Adrenal gland (tissue), 12 donors: ENCODE measurements around the gene KEL. TPM values are rescaled to one million over a fixed set of nuclear protein-coding genes. Genes with fewer than 3 reads are reported as not detected.

ENCODE experiments used
- DNase-seq, 7 donors: peaks; one replicate each; pipeline ENCODE4 v3.0.0-alpha.2; 2019 to 2020
- H3K27ac ChIP-seq, 5 donors: fragments of 200-600 bp; sonication (generic) in 4 of 5; 1 replicate in 3 of 5; 2 replicates in 2 of 5; pipeline versions ENCODE4 v1.5.1 to v1.8.0; 2016 to 2020; ENCODE audit warnings: mild to moderate bottlenecking in 1 of 5
- H3K27me3 ChIP-seq: fragments of 200-600 bp; 2 replicates; pipeline ENCODE4 v1.8.0; 2021
- H3K36me3 ChIP-seq, 2 donors: fragments of 200-600 bp; replicated peaks in 1 of 2; 1 replicate in 1 of 2; 2 replicates in 1 of 2; pipeline versions ENCODE4 v1.5.1 to v1.8.0; 2018 to 2022
- H3K4me1 ChIP-seq, 2 donors: fragments of 200-600 bp; replicated peaks in 1 of 2; 1 replicate in 1 of 2; 2 replicates in 1 of 2; pipeline versions ENCODE4 v1.5.1 to v1.8.0; 2018 to 2021
- H3K4me3 ChIP-seq, 4 donors: fragments of 200-600 bp; sonication (generic) in 3 of 4; one replicate each; pipeline ENCODE4 v1.5.1; 2016 to 2018
- H3K9me3 ChIP-seq, 3 donors: fragments of 200-600 bp; sonication (generic) in 1 of 3; replicated peaks in 1 of 3; 1 replicate in 2 of 3; 2 replicates in 1 of 3; pipeline versions ENCODE4 v1.5.1 to v1.8.0; 2016 to 2021
- POLR2A ChIP-seq, 2 donors: fragments of 450-650 bp; IDR thresholded peaks; one replicate each; pipeline ENCODE4 v1.6.1; 2017; ENCODE audit warnings: antibody characterized with exemption in 2 of 2, mild to moderate bottlenecking in 2 of 2, moderate library complexity in 1 of 2
- WGBS, 4 donors: extraction: QIAGEN DNeasy Blood & Tissue Kit in 2 of 4; methylation state at CpG; one replicate each; pipeline versions ENCODE4 v1.1.5 to v1.1.7; 2013 to 2017; 5-methylcytosine and 5-hydroxymethylcytosine counted together
- intact Hi-C, 2 donors: fragments of 100-400 bp; cut with DNase I; formaldehyde crosslinking; loops; one replicate each; pipeline versions ENCODE4 v1.14.1 to v1.15.0; 2022 to 2023
- polyA plus RNA-seq, 3 donors: library from polyadenylated mRNA; stranded (reverse); fragments of 200-250 nt in 2 of 3; fragments of 350-450 nt in 1 of 3; fragmentation: Illumina TruSeq in 1 of 3; extraction: RNeasy Lipid Tissue Mini Kit (QIAGEN cat#74804) in 1 of 3; gene quantifications; one replicate each; pipeline ENCODE4 v1.2.3, GENCODE V29; 2013 to 2014
- total RNA-seq, 9 donors: library from RNA; depleted of rRNA in 4 of 9; stranded (reverse); fragments of >200 nt in 4 of 9; fragments of 120-200 nt in 1 of 9; fragmentation: NEBNext Ultra II Directional in 1 of 9; extraction: Animal tissue kit (Norgen Biotek cat#: 25700) in 1 of 9; gene quantifications; one replicate each; pipeline versions ENCODE4 v1.1.0 to v1.2.4, GENCODE V29; 2013 to 2023
- TF ChIP-seq, protein P1 (sequence below), 6 experiments: fragments of 450-650 bp in 4 of 6; fragments of 200-600 bp in 2 of 6; sonication (generic) in 1 of 6; IDR thresholded peaks; 1 replicate in 5 of 6; 2 replicates in 1 of 6; pipeline versions ENCODE4 v1.5.1 to v1.8.0; 2016 to 2021; ENCODE audit warnings: antibody characterized with exemption in 6 of 6, mild to moderate bottlenecking in 2 of 6, moderate library complexity in 1 of 6
- donor health status: healthy with polysubstance abuse.
- donor health status: Bipolar disorder and iron deficiency.
- donor health status: DM: yes; HTN: yes; CAD: no.
- donor health status: DM: no; HTN: no; CAD: no.
- donor health status: DM: no; HTN: no; CAD: no.
- donor health status: DM: yes; HTN: yes; CAD: no.

KEL gene
- total and polyA plus RNA-seq, 12 donors: 0.15 to 1.2 (median 0.55) TPM; not detected in 5

DNA sequence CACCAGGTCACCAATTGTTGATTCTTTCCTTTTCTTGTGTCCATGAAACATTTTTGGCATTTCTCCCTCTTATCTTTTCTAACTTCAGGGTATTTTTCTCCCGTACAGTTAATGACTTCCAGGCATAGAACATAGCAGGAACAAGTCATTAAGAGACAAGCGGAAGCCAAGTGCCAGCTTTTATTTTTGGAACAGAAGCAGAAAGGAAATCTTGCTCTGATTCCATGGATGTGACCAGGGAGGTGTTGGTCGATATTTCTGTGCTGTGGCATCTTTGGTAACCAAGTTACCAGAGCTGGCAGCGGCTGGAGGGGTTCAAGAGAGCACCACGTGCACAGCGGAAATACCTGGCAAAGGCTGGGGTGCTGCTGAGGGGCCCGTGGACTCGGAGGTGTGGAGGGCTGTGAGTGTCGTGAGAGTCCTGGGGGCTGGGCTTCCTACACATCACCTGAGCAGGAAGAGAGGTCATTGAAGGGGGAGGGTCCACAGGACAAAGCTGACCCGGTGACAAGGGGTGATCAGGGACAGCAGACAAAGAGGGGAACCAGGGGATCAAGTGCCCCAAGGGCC lies 21.1 kb downstream of the KEL start:
- H3K27ac ChIP-seq: no peak overlapping the region
- intact Hi-C loops: no loop called here
- WGBS, 4 donors: 58 to 67% (median 64%) methylated on average over 10 of the region's 10 CpGs
- H3K36me3 ChIP-seq: no peaks in the 10 kb centered on the region
- no peaks in the 10 kb centered on the region for H3K4me1 ChIP-seq
- TF ChIP-seq, protein P1, sequence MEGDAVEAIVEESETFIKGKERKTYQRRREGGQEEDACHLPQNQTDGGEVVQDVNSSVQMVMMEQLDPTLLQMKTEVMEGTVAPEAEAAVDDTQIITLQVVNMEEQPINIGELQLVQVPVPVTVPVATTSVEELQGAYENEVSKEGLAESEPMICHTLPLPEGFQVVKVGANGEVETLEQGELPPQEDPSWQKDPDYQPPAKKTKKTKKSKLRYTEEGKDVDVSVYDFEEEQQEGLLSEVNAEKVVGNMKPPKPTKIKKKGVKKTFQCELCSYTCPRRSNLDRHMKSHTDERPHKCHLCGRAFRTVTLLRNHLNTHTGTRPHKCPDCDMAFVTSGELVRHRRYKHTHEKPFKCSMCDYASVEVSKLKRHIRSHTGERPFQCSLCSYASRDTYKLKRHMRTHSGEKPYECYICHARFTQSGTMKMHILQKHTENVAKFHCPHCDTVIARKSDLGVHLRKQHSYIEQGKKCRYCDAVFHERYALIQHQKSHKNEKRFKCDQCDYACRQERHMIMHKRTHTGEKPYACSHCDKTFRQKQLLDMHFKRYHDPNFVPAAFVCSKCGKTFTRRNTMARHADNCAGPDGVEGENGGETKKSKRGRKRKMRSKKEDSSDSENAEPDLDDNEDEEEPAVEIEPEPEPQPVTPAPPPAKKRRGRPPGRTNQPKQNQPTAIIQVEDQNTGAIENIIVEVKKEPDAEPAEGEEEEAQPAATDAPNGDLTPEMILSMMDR (IDR thresholded peaks at IDR 0.05): no peak
- TF ChIP-seq POLR2A (IDR thresholded peaks at IDR 0.05): no peak
- H3K27me3 ChIP-seq: no peaks in the 10 kb centered on the region
- no peaks in the 10 kb centered on the region for H3K9me3 ChIP-seq
- DNase-seq: no peak
- no peak overlapping the region for H3K4me3 ChIP-seq

GRCh38 chr7:142939226-142939910 lies 22.8 kb downstream of the KEL start, which contains the start of gene LLCFC1:
Gene LLCFC1, plus strand, starts transcription at chr7:142939484. Its CDS starts 138 bp downstream, at chr7:142939622.
- Histone ChIP-seq H3K27me3 (no peaks in the 10 kb centered on the region), H3K27ac (no peak within 1 kb of the TSS), H3K36me3 (no peaks in the 10 kb centered on the region), H3K9me3 (no peaks in the 10 kb centered on the region), H3K4me3 (no peak within 1 kb of the TSS), H3K4me1 (no peaks in the 10 kb centered on the region)
- DNase-seq: no peak
- 64 to 73% (median 68%) methylated on average over 9 to 10 of the region's 10 CpGs for WGBS, 4 donors
- intact Hi-C loops: no loop called here
- no peak for TF ChIP-seq POLR2A (IDR thresholded peaks at IDR 0.05)
- TF ChIP-seq, protein P1 (IDR thresholded peaks at IDR 0.05): no peak

- no peaks in the 10 kb centered on the region for H3K9me3 ChIP-seq
- H3K27ac ChIP-seq: no peak overlapping the region
- H3K36me3 ChIP-seq: no peaks in the 10 kb centered on the region
- intact Hi-C loops: no loop called here
- 66 to 95% (median 83%) methylated on average over 4 of the region's 4 CpGs for WGBS, 4 donors
- H3K27me3 ChIP-seq: no peaks in the 10 kb centered on the region
- no peak overlapping the region for H3K4me3 ChIP-seq
- TF ChIP-seq, protein P1 (IDR thresholded peaks at IDR 0.05): no peak
- TF ChIP-seq POLR2A (IDR thresholded peaks at IDR 0.05): no peak
- H3K4me1 ChIP-seq: no peaks in the 10 kb centered on the region
- no peak for DNase-seq
Measured at GRCh38 chr7:142938611-142939010, 23.6 kb downstream of the KEL start.

- Histone ChIP-seq H3K9me3 (no peaks in the 10 kb centered on the region), H3K4me3 (no peak overlapping the region), H3K27ac (no peak overlapping the region), H3K36me3 (no peaks in the 10 kb centered on the region), H3K4me1 (no peaks in the 10 kb centered on the region), H3K27me3 (no peaks in the 10 kb centered on the region)
- intact Hi-C loops: no loop called here
- no peak for DNase-seq
- TF ChIP-seq, protein P1 (IDR thresholded peaks at IDR 0.05): no peak
- no peak for TF ChIP-seq POLR2A (IDR thresholded peaks at IDR 0.05)
- WGBS, 4 donors: 76 to 85% (median 77%) methylated on average over 9 to 12 of the region's 12 CpGs
Measured at GRCh38 chr7:142935941-142936565, 26.1 kb downstream of the KEL start.
